A673 (cell line): ENCODE results near the gene CNTN2. TPM values are rescaled to one million over a fixed set of nuclear protein-coding genes. Genes with fewer than 3 reads are reported as not detected.

Experiments
- BruUV-seq: library from RNA; stranded (reverse); fragments of 400-500 nt; replicated peaks from 2 replicates; lab custom pipeline; 2021; lab: Mats Ljungman, UMichigan
- CTCF ChIA-PET: fragments of 300-600 bp; sonication (Branson Sonifier 250); formaldehyde crosslinking; loops from one replicate; lab custom pipeline; 2022; ENCODE audit warnings: antibody characterized with exemption; lab: Charles Lee
- POLR2A ChIA-PET: fragments of 300-600 bp; sonication (Branson Sonifier 250); formaldehyde crosslinking; loops from one replicate; lab custom pipeline; 2022; ENCODE audit warnings: antibody characterized with exemption; ENCODE audit not compliant: low non-redundant PET; lab: Charles Lee
- DNase-seq: peaks from one replicate; pipeline ENCODE4 v3.0.0-alpha.2; 2015; ENCODE audit warnings: low spot score
- H3K27ac ChIP-seq: fragments of 200-600 bp; sonication (generic); 2 replicates; pipeline ENCODE4 v1.5.1; 2016; ENCODE audit warnings: mixed run types, low read depth, mild to moderate bottlenecking, mixed read lengths, antibody characterized with exemption, low read length; ENCODE audit not compliant: poor library complexity, severe bottlenecking
- H3K27me3 ChIP-seq: fragments of 200-600 bp; sonication (generic); replicated peaks from 2 replicates; pipeline ENCODE4 v1.6.1; 2017; ENCODE audit warnings: mixed run types, low read depth, mild to moderate bottlenecking, mixed read lengths, antibody characterized with exemption, low read length; ENCODE audit not compliant: insufficient read depth, poor library complexity
- H3K36me3 ChIP-seq: fragments of 200-600 bp; sonication (generic); 2 replicates; pipeline ENCODE4 v1.6.1; 2016; ENCODE audit warnings: mixed run types, mild to moderate bottlenecking, mixed read lengths, antibody characterized with exemption, low read length; ENCODE audit not compliant: insufficient read depth, poor library complexity, severe bottlenecking
- H3K4me1 ChIP-seq: fragments of 200-600 bp; sonication (generic); 2 replicates; pipeline ENCODE4 v1.6.1; 2017; ENCODE audit warnings: mixed run types, mild to moderate bottlenecking, mixed read lengths, antibody characterized with exemption, low read length; ENCODE audit not compliant: insufficient read depth, poor library complexity, severe bottlenecking
- H3K4me3 ChIP-seq: fragments of 200-600 bp; sonication (generic); 2 replicates; pipeline ENCODE4 v1.5.1; 2016; ENCODE audit warnings: low read depth, mixed run types, mild to moderate bottlenecking, mixed read lengths, low read length; ENCODE audit not compliant: poor library complexity, severe bottlenecking
- H3K9me3 ChIP-seq: fragments of 200-600 bp; sonication (generic); 2 replicates; pipeline ENCODE4 v1.6.1; 2016; ENCODE audit warnings: mixed run types, low read depth, mild to moderate bottlenecking, mixed read lengths, antibody characterized with exemption, low read length; ENCODE audit not compliant: poor library complexity, severe bottlenecking
- EZH2 ChIP-seq: fragments of 200-600 bp; sonication (generic); IDR thresholded peaks from 2 replicates; pipeline ENCODE4 v1.6.1; 2017; ENCODE audit warnings: borderline replicate concordance, low read depth, mild to moderate bottlenecking, mixed read lengths, antibody characterized with exemption, low read length; ENCODE audit not compliant: poor library complexity, severe bottlenecking
- intact Hi-C: fragments of 100-400 bp; cut with micrococcal nuclease; formaldehyde crosslinking; loops from one replicate; pipeline ENCODE4 v1.10.0; 2022; ENCODE audit not compliant: unreplicated experiment
- total RNA-seq: library from RNA; stranded (reverse); gene quantifications from 2 replicates; pipeline ENCODE4 v1.2.3, GENCODE V29; 2021
- TF ChIP-seq, protein P1 (sequence below): fragments of 300-800, 200-600 bp; sonication (generic); conservative IDR thresholded peaks from 2 replicates; pipeline ENCODE4 v1.5.1; 2017; ENCODE audit warnings: low read depth, mild to moderate bottlenecking, antibody characterized with exemption, low read length, moderate library complexity, mixed read lengths

Gene CNTN2
- total RNA-seq, 1 experiment from 2014 or later, result not detected

DNA sequence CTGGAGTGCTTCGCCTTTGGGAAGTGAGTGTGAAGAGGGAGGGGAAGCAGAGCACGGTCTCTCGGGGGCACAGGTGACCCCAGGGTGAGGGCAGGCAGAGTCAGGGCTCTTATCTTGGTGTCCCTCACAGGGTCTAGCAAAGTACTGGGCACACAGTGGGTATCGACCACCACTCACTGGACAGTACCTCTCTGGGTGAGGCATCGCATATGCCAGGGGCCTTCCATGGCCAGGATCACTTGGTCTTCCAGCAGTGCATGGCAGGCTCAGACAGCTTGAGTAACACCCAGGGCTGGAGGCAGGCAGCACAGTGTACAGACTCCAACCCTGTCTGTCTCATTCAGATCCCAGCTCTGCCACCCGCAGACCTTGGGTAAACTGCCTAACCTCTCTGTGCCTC is 16.6 kb downstream of the CNTN2 start:
- no peaks in the 10 kb centered on the region for H3K27me3 ChIP-seq
- POLR2A ChIA-PET, result no interaction called here
- DNase-seq, result no peak
- no peak overlapping the region for H3K27ac ChIP-seq
- H3K36me3 ChIP-seq, result no peaks in the 10 kb centered on the region
- intact Hi-C loops, result loop anchor here (5.0 kb wide), 1 partner anchor 198 kb away; no protein-coding TSS in a partner anchor
- no peak overlapping the region for H3K4me3 ChIP-seq
- no peaks in the 10 kb centered on the region for H3K4me1 ChIP-seq
- CTCF ChIA-PET, result no interaction called here
- TF ChIP-seq, protein P1, sequence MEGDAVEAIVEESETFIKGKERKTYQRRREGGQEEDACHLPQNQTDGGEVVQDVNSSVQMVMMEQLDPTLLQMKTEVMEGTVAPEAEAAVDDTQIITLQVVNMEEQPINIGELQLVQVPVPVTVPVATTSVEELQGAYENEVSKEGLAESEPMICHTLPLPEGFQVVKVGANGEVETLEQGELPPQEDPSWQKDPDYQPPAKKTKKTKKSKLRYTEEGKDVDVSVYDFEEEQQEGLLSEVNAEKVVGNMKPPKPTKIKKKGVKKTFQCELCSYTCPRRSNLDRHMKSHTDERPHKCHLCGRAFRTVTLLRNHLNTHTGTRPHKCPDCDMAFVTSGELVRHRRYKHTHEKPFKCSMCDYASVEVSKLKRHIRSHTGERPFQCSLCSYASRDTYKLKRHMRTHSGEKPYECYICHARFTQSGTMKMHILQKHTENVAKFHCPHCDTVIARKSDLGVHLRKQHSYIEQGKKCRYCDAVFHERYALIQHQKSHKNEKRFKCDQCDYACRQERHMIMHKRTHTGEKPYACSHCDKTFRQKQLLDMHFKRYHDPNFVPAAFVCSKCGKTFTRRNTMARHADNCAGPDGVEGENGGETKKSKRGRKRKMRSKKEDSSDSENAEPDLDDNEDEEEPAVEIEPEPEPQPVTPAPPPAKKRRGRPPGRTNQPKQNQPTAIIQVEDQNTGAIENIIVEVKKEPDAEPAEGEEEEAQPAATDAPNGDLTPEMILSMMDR, result no peak
- TF ChIP-seq EZH2, result no peak
- BruUV-seq, result no TSS peak
- no peaks in the 10 kb centered on the region for H3K9me3 ChIP-seq

DNA sequence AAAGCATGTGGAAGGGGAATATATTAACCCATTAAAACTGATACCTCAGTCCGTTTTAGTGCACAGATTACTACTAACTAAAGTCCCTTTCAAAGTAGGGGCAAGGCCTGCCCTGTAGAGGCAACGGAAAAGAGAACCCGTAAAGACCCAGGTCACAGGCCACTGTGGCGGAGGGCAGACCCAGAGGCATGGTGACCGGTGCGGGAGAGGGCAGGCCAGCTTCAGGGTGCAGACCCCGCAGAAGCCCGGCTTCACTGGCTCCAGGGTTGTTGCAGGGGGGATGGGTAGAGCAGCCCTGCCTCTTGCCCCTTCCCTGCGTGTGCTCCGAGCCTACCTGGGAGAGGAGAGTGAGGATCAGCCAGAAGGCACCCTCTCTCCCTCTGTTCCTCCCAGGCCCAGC is 17.7 kb downstream of the CNTN2 start:
- H3K9me3 ChIP-seq, result no peaks in the 10 kb centered on the region
- no peak for TF ChIP-seq EZH2
- TF ChIP-seq, protein P1, result no peak
- ChIA-PET POLR2A (no interaction called here), CTCF (interaction anchor here (1.6 to 2.9 kb wide), 2 partner anchors 71 to 84 kb away, joined by 28 to 58 read pairs; no protein-coding TSS in a partner anchor)
- DNase-seq, result no peak
- BruUV-seq, result no TSS peak
- H3K4me3 ChIP-seq, result no peak overlapping the region
- no peaks in the 10 kb centered on the region for H3K27me3 ChIP-seq
- H3K36me3 ChIP-seq, result no peaks in the 10 kb centered on the region
- H3K27ac ChIP-seq, result no peak overlapping the region
- no peaks in the 10 kb centered on the region for H3K4me1 ChIP-seq
- intact Hi-C loops, result loop anchor here (1.0 to 5.0 kb wide), 2 partner anchors 71 to 197 kb away; no protein-coding TSS in a partner anchor

DNA sequence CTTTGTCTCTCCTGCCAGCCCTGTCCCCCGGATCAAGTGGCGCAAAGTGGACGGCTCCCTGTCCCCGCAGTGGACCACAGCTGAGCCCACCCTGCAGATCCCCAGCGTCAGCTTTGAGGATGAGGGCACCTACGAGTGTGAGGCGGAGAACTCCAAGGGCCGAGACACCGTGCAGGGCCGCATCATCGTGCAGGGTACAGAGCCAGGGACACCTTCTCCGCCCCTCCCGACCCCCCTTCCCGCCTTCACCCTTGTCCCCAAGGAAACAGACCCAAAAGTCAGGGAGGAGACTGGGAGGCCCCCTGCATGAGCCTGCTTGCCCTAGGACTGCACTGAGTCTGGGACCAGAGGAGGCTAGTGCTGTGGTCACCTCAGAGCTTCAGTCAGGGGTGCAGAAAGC is 18.2 kb downstream of the CNTN2 start:
- no peaks in the 10 kb centered on the region for H3K9me3 ChIP-seq
- intact Hi-C loops, result loop anchor here (1.0 to 5.0 kb wide), 2 partner anchors 72 to 196 kb away; no protein-coding TSS in a partner anchor
- no peaks in the 10 kb centered on the region for H3K36me3 ChIP-seq
- ChIA-PET CTCF (interaction anchor here (0.8 to 2.9 kb wide), 16 partner anchors 10 to 212 kb away, joined by 3 to 58 read pairs (median 5); no protein-coding TSS in a partner anchor), POLR2A (no interaction called here)
- no peak for TF ChIP-seq EZH2
- TF ChIP-seq, protein P1, result no peak
- no peaks in the 10 kb centered on the region for H3K4me1 ChIP-seq
- no peak overlapping the region for H3K27ac ChIP-seq
- no peak overlapping the region for H3K4me3 ChIP-seq
- no peak for DNase-seq
- BruUV-seq, result no TSS peak
- no peaks in the 10 kb centered on the region for H3K27me3 ChIP-seq
